SK-N-SH (cell line): ENCODE results near the gene FRMPD3.

Experiments
- EP300 ChIP-seq, 2 experiments: IDR thresholded peaks; 2 replicates each; pipeline versions ENCODE4 v1.4.0 to v1.6.1; 2012; ENCODE audit warnings: borderline replicate concordance in 1 of 2, low read depth in 1 of 2, low read length in 1 of 2
- MXI1 ChIP-seq: IDR thresholded peaks from 2 replicates; pipeline ENCODE4 v1.6.1; 2012; ENCODE audit warnings: mild to moderate bottlenecking, low read depth, low read length, improper control_type of control experiment
- POLR2AphosphoS5 ChIP-seq: IDR thresholded peaks from 2 replicates; pipeline ENCODE4 v1.6.1; 2012; ENCODE audit warnings: low read depth, low read length
- TF ChIP-seq, protein P1 (sequence below): fragments of 200-600 bp; sonication (generic); IDR thresholded peaks from 2 replicates; pipeline ENCODE4 v1.6.1; 2017; ENCODE audit warnings: antibody characterized with exemption, mild to moderate bottlenecking, moderate library complexity
- TF ChIP-seq, protein P2 (sequence below): fragments of 150-350 bp; IDR thresholded peaks from 2 replicates; pipeline ENCODE4 v1.6.1; 2016; ENCODE audit warnings: mild to moderate bottlenecking, low read depth, low read length

- TF ChIP-seq, protein P1, sequence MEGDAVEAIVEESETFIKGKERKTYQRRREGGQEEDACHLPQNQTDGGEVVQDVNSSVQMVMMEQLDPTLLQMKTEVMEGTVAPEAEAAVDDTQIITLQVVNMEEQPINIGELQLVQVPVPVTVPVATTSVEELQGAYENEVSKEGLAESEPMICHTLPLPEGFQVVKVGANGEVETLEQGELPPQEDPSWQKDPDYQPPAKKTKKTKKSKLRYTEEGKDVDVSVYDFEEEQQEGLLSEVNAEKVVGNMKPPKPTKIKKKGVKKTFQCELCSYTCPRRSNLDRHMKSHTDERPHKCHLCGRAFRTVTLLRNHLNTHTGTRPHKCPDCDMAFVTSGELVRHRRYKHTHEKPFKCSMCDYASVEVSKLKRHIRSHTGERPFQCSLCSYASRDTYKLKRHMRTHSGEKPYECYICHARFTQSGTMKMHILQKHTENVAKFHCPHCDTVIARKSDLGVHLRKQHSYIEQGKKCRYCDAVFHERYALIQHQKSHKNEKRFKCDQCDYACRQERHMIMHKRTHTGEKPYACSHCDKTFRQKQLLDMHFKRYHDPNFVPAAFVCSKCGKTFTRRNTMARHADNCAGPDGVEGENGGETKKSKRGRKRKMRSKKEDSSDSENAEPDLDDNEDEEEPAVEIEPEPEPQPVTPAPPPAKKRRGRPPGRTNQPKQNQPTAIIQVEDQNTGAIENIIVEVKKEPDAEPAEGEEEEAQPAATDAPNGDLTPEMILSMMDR = no peak
- TF ChIP-seq EP300 (IDR thresholded peaks at IDR 0.05; ENCODE audit: borderline replicate concordance in 1 of 2, low read depth in 1 of 2, low read length in 1 of 2) = no peak
- TF ChIP-seq, protein P2, sequence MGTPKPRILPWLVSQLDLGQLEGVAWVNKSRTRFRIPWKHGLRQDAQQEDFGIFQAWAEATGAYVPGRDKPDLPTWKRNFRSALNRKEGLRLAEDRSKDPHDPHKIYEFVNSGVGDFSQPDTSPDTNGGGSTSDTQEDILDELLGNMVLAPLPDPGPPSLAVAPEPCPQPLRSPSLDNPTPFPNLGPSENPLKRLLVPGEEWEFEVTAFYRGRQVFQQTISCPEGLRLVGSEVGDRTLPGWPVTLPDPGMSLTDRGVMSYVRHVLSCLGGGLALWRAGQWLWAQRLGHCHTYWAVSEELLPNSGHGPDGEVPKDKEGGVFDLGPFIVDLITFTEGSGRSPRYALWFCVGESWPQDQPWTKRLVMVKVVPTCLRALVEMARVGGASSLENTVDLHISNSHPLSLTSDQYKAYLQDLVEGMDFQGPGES = no peak
- no peak for TF ChIP-seq POLR2AphosphoS5
- TF ChIP-seq MXI1 = no peak
These were observed 4.3 kb upstream of the FRMPD3 start for GRCh38 chrX:107445146-107445545.
